HCT116 (cell line): ENCODE results near the gene AKAP13. TPM values are rescaled to one million over a fixed set of nuclear protein-coding genes. Genes with fewer than 3 reads are reported as not detected.

Source experiments
- ATAC-seq: fragments of 200-7000 bp; cut with Tn5 transposase; 2 replicates; pipeline ENCODE4 v1.9.1; 2020; ENCODE audit warnings: mild to moderate bottlenecking, moderate library complexity
- BruUV-seq: library from RNA; stranded (reverse); fragments of 400-500 nt; replicated peaks from 2 replicates; lab custom pipeline; 2021; lab: Mats Ljungman, UMichigan
- CTCF ChIA-PET: fragments of 300-600 bp; sonication (Branson Sonifier 250); formaldehyde crosslinking; loops from one replicate; lab custom pipeline; 2021; ENCODE audit warnings: antibody characterized with exemption; lab: Charles Lee
- POLR2A ChIA-PET: fragments of 300-600, 350-600 bp; sonication (Branson Sonifier 250); formaldehyde crosslinking; loops from one replicate; lab custom pipeline; 2021; ENCODE audit warnings: antibody characterized with exemption; lab: Charles Lee
- RAD21 ChIA-PET, 2 experiments: fragments of 300-600 bp; sonication (Branson Sonifier 250); formaldehyde crosslinking; loops; one replicate each; lab custom pipeline; 2023; ENCODE audit warnings: low total read pairs in 2 of 2; ENCODE audit not compliant: uncharacterized antibody in 2 of 2, unreplicated experiment in 2 of 2, low non-redundant PET in 1 of 2; lab: Charles Lee
- DNase-seq: peaks from one replicate; pipeline ENCODE4 v3.0.0-alpha.2; 2010; ENCODE audit warnings: low read depth, low spot score
- H2AFZ ChIP-seq: fragments of 200-600 bp; shearing (Covaris generic), sonication (generic); 2 replicates; pipeline ENCODE4 v1.6.1; 2017; ENCODE audit warnings: low read depth, mixed run types, mixed read lengths, antibody characterized with exemption, low read length; ENCODE audit not compliant: poor library complexity, severe bottlenecking
- H3K27ac ChIP-seq: 2 replicates; pipeline ENCODE4 v1.5.1; 2012; ENCODE audit warnings: low read depth, low read length
- H3K27me3 ChIP-seq: fragments of 200-600 bp; sonication (generic); 2 replicates; pipeline ENCODE4 v1.6.1; 2016; ENCODE audit warnings: mixed run types, low read length, mixed read lengths; ENCODE audit not compliant: insufficient read depth
- H3K36me3 ChIP-seq, 2 experiments: fragments of 200-500 bp in 1 of 2; fragments of 200-600 bp in 1 of 2; sonication (Bioruptor generic) in 1 of 2; sonication (generic) in 1 of 2; 2 replicates each; pipeline versions ENCODE4 v1.5.1 to v1.6.1; 2014 to 2016; ENCODE audit warnings: low read length in 2 of 2, inconsistent platforms in 1 of 2, mixed read lengths in 1 of 2, mixed run types in 1 of 2; ENCODE audit not compliant: insufficient read depth in 2 of 2, control insufficient read depth in 1 of 2
- H3K4me1 ChIP-seq, 2 experiments: fragments of 200-600 bp in 1 of 2; sonication (generic) in 1 of 2; 2 replicates each; pipeline versions ENCODE4 v1.5.1 to v1.6.1; 2012 to 2017; ENCODE audit warnings: low read length in 2 of 2, inconsistent platforms in 1 of 2, mild to moderate bottlenecking in 1 of 2, mixed read lengths in 1 of 2, mixed run types in 1 of 2, moderate library complexity in 1 of 2; ENCODE audit not compliant: insufficient read depth in 2 of 2, control insufficient read depth in 1 of 2
- H3K4me2 ChIP-seq: fragments of 200-600 bp; sonication (generic); 2 replicates; pipeline ENCODE4 v1.6.1; 2017; ENCODE audit warnings: mixed run types, low read length, mixed read lengths
- H3K4me3 ChIP-seq, 2 experiments: fragments of 200-600 bp in 1 of 2; sonication (generic) in 1 of 2; replicated peaks in 1 of 2; 2 replicates each; pipeline ENCODE4 v1.5.1; 2011 to 2016; ENCODE audit warnings: low read length in 2 of 2, control low read depth in 1 of 2, low read depth in 1 of 2, mild to moderate bottlenecking in 1 of 2, mixed read lengths in 1 of 2, mixed run types in 1 of 2
- H3K79me2 ChIP-seq: fragments of 200-600 bp; sonication (generic); 2 replicates; pipeline ENCODE4 v1.6.1; 2017; ENCODE audit warnings: mild to moderate bottlenecking, mixed run types, low read length, moderate library complexity, mixed read lengths; ENCODE audit not compliant: insufficient read depth
- H3K9ac ChIP-seq: fragments of 200-600 bp; sonication (generic); 2 replicates; pipeline ENCODE4 v1.6.1; 2016; ENCODE audit warnings: low read length, mixed read lengths
- H3K9me2 ChIP-seq: fragments of 200-600 bp; sonication (generic), shearing (Covaris generic); 2 replicates; pipeline ENCODE4 v1.6.1; 2017; ENCODE audit warnings: mixed run types, mild to moderate bottlenecking, moderate library complexity; ENCODE audit not compliant: insufficient read depth
- H3K9me3 ChIP-seq, 2 experiments: fragments of 200-500 bp in 1 of 2; fragments of 200-600 bp in 1 of 2; sonication (Bioruptor generic) in 1 of 2; sonication (generic) in 1 of 2; 2 replicates each; pipeline ENCODE4 v1.6.1; 2014 to 2017; ENCODE audit warnings: low read length in 2 of 2, mixed read lengths in 2 of 2, inconsistent platforms in 1 of 2, low read depth in 1 of 2, mild to moderate bottlenecking in 1 of 2, mixed run types in 1 of 2, moderate library complexity in 1 of 2; ENCODE audit not compliant: control insufficient read depth in 1 of 2, insufficient read depth in 1 of 2
- H4K20me1 ChIP-seq: fragments of 200-600 bp; sonication (generic), shearing (Covaris generic); 2 replicates; pipeline ENCODE4 v1.6.1; 2017; ENCODE audit warnings: mixed run types, mild to moderate bottlenecking, moderate library complexity; ENCODE audit not compliant: insufficient read depth
- CBX3 ChIP-seq: IDR thresholded peaks from 2 replicates; pipeline ENCODE4 v1.6.1; 2012; ENCODE audit warnings: low read depth
- CEBPB ChIP-seq: IDR thresholded peaks from 2 replicates; pipeline ENCODE4 v1.6.1; 2012; ENCODE audit warnings: low read depth
- EGR1 ChIP-seq: IDR thresholded peaks from 2 replicates; pipeline ENCODE4 v1.6.1; 2012; ENCODE audit warnings: low read depth
- ELF1 ChIP-seq: IDR thresholded peaks from 2 replicates; pipeline ENCODE4 v1.6.1; 2012; ENCODE audit warnings: low read depth, borderline replicate concordance
- EZH2phosphoT487 ChIP-seq: fragments of 200-600 bp; IDR thresholded peaks from 2 replicates; pipeline ENCODE4 v1.6.1; 2018; ENCODE audit warnings: antibody characterized with exemption, borderline replicate concordance
- FOSL1 ChIP-seq: IDR thresholded peaks from 2 replicates; pipeline ENCODE4 v1.6.1; 2012; ENCODE audit warnings: low read depth
- JUND ChIP-seq: IDR thresholded peaks from 2 replicates; pipeline ENCODE4 v1.6.1; 2012
- POLR2A ChIP-seq: IDR thresholded peaks from 2 replicates; pipeline ENCODE4 v1.7.0; 2011; ENCODE audit warnings: borderline replicate concordance; ENCODE audit not compliant: insufficient read depth, insufficient read length; ENCODE audit errors: extremely low read depth
- POLR2AphosphoS5 ChIP-seq: IDR thresholded peaks from 2 replicates; pipeline ENCODE4 v1.6.1; 2011; ENCODE audit warnings: mild to moderate bottlenecking, low read depth, low read length, moderate library complexity
- RAD21 ChIP-seq: IDR thresholded peaks from 2 replicates; pipeline ENCODE4 v1.6.1; 2012; ENCODE audit warnings: low read depth, mild to moderate bottlenecking
- SIN3A ChIP-seq: IDR thresholded peaks from 2 replicates; pipeline ENCODE4 v1.6.1; 2012; ENCODE audit warnings: low read depth
- SP1 ChIP-seq: IDR thresholded peaks from 2 replicates; pipeline ENCODE4 v1.6.1; 2012; ENCODE audit warnings: low read depth
- SRF ChIP-seq: IDR thresholded peaks from 2 replicates; pipeline ENCODE4 v1.6.1; 2012; ENCODE audit warnings: low read depth
- ZFX ChIP-seq: fragments of 450-650 bp; IDR thresholded peaks from 2 replicates; pipeline ENCODE4 v1.6.1; 2017
- ZNF274 ChIP-seq: fragments of 200-500 bp; sonication (Bioruptor generic); IDR thresholded peaks from 2 replicates; pipeline ENCODE4 v1.6.1; 2014; ENCODE audit warnings: mild to moderate bottlenecking, low read depth, low read length, inconsistent platforms
- intact Hi-C: fragments of 100-400 bp; cut with micrococcal nuclease; formaldehyde crosslinking; loops from 2 replicates; pipeline ENCODE4 v1.10.0; 2022
- total RNA-seq: library from RNA; stranded (reverse); gene quantifications from one replicate; pipeline ENCODE4 v1.2.1, GENCODE V29; 2021; ENCODE audit not compliant: unreplicated experiment
- TF ChIP-seq, protein P1 (sequence below): IDR thresholded peaks from 2 replicates; pipeline ENCODE4 v1.6.1; 2012; ENCODE audit warnings: low read depth
- TF ChIP-seq, protein P2 (sequence below): IDR thresholded peaks from 2 replicates; pipeline ENCODE4 v1.6.1; 2012
- TF ChIP-seq, protein P3 (sequence below): IDR thresholded peaks from 2 replicates; pipeline ENCODE4 v1.6.1; 2011; ENCODE audit warnings: mild to moderate bottlenecking, low read length, moderate library complexity; ENCODE audit not compliant: insufficient replicate concordance; ENCODE audit errors: extremely low read depth

AKAP13 gene
- total RNA-seq, 1 experiment from 2014 or later = 43.1 TPM

- H3K9ac ChIP-seq = no peak overlapping the region
- no peak overlapping the region for H3K4me2 ChIP-seq
- H3K4me3 ChIP-seq = no peak overlapping the region
- ChIA-PET RAD21 (no interaction called here), POLR2A (no interaction called here), CTCF (no interaction called here)
- intact Hi-C loops = no loop called here
- H4K20me1 ChIP-seq = no peaks in the 10 kb centered on the region
- DNase-seq (no peak), ATAC-seq (no peak)
- no peak overlapping the region for H3K27ac ChIP-seq
- no peaks in the 10 kb centered on the region for H3K79me2 ChIP-seq
- no peaks in the 10 kb centered on the region for H3K4me1 ChIP-seq
- no TSS peak for BruUV-seq
- no peak overlapping the region for H2AFZ ChIP-seq
- H3K9me2 ChIP-seq = no peaks in the 10 kb centered on the region
- H3K27me3 ChIP-seq = no peaks in the 10 kb centered on the region
- TF ChIP-seq, protein P1, sequence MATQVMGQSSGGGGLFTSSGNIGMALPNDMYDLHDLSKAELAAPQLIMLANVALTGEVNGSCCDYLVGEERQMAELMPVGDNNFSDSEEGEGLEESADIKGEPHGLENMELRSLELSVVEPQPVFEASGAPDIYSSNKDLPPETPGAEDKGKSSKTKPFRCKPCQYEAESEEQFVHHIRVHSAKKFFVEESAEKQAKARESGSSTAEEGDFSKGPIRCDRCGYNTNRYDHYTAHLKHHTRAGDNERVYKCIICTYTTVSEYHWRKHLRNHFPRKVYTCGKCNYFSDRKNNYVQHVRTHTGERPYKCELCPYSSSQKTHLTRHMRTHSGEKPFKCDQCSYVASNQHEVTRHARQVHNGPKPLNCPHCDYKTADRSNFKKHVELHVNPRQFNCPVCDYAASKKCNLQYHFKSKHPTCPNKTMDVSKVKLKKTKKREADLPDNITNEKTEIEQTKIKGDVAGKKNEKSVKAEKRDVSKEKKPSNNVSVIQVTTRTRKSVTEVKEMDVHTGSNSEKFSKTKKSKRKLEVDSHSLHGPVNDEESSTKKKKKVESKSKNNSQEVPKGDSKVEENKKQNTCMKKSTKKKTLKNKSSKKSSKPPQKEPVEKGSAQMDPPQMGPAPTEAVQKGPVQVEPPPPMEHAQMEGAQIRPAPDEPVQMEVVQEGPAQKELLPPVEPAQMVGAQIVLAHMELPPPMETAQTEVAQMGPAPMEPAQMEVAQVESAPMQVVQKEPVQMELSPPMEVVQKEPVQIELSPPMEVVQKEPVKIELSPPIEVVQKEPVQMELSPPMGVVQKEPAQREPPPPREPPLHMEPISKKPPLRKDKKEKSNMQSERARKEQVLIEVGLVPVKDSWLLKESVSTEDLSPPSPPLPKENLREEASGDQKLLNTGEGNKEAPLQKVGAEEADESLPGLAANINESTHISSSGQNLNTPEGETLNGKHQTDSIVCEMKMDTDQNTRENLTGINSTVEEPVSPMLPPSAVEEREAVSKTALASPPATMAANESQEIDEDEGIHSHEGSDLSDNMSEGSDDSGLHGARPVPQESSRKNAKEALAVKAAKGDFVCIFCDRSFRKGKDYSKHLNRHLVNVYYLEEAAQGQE = no peak
- no peak for TF ChIP-seq POLR2AphosphoS5
- no peak for TF ChIP-seq FOSL1
- no peak for TF ChIP-seq EZH2phosphoT487
- no peak for TF ChIP-seq RAD21
- TF ChIP-seq POLR2A = no peak
- TF ChIP-seq ZNF274 = no peak
- TF ChIP-seq CEBPB = no peak
- TF ChIP-seq EGR1 = no peak
- no peak for TF ChIP-seq CBX3
- TF ChIP-seq SP1 = no peak
- no peak for TF ChIP-seq ELF1
- no peak for TF ChIP-seq SIN3A
- no peak for TF ChIP-seq JUND
- no peak for TF ChIP-seq ZFX
- TF ChIP-seq, protein P2, sequence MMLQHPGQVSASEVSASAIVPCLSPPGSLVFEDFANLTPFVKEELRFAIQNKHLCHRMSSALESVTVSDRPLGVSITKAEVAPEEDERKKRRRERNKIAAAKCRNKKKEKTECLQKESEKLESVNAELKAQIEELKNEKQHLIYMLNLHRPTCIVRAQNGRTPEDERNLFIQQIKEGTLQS = no peak
- TF ChIP-seq, protein P3, sequence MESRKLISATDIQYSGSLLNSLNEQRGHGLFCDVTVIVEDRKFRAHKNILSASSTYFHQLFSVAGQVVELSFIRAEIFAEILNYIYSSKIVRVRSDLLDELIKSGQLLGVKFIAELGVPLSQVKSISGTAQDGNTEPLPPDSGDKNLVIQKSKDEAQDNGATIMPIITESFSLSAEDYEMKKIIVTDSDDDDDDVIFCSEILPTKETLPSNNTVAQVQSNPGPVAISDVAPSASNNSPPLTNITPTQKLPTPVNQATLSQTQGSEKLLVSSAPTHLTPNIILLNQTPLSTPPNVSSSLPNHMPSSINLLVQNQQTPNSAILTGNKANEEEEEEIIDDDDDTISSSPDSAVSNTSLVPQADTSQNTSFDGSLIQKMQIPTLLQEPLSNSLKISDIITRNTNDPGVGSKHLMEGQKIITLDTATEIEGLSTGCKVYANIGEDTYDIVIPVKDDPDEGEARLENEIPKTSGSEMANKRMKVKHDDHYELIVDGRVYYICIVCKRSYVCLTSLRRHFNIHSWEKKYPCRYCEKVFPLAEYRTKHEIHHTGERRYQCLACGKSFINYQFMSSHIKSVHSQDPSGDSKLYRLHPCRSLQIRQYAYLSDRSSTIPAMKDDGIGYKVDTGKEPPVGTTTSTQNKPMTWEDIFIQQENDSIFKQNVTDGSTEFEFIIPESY = no peak
- no peak for TF ChIP-seq SRF
- H3K9me3 ChIP-seq = no peaks in the 10 kb centered on the region
- peaks cover 5 to 7% of the 10 kb centered on the region in 2 experiments; a peak in 1 of 4 replicates for H3K36me3 ChIP-seq
These were observed 303.8 kb downstream of the AKAP13 start for GRCh38 chr15:85684174-85684710.
